HepG2 (cell line): ENCODE measurements around the gene PRR12. TPM values are rescaled to one million over a fixed set of nuclear protein-coding genes. Genes with fewer than 3 reads are reported as not detected.

ENCODE experiments used
- CBX2 ChIP-seq, 2 experiments: fragments of 200-600 bp in 1 of 2; sonication (generic); formaldehyde crosslinking in 1 of 2; IDR thresholded peaks; 2 replicates each; pipeline versions ENCODE4 v1.7.0 to v1.8.1; 2018 to 2022; ENCODE audit warnings: low read depth in 2 of 2, low read length in 1 of 2, mild to moderate bottlenecking in 1 of 2, missing genetic modification reagents in 1 of 2
- HDAC1 ChIP-seq: sonication (generic); formaldehyde crosslinking; IDR thresholded peaks from 2 replicates; pipeline ENCODE4 v1.5.1; 2020; ENCODE audit warnings: mild to moderate bottlenecking, missing genetic modification reagents
- KAT2B ChIP-seq: fragments of 150-350 bp; IDR thresholded peaks from 2 replicates; pipeline ENCODE4 v1.6.1; 2014; ENCODE audit warnings: low read depth, low read length, borderline replicate concordance
- PCBP1 ChIP-seq: fragments of 200-400 bp; formaldehyde crosslinking; IDR thresholded peaks from 2 replicates; pipeline ENCODE4 v1.6.1; 2017; ENCODE audit warnings: mild to moderate bottlenecking, low read depth, low read length, borderline replicate concordance
- ZNF205 ChIP-seq: IDR thresholded peaks from 2 replicates; pipeline ENCODE4 v1.6.1; 2018; ENCODE audit warnings: missing biosample characterization, missing genetic modification reagents
- ZNF232 ChIP-seq: sonication (generic); formaldehyde crosslinking; IDR thresholded peaks from 2 replicates; pipeline ENCODE4 v1.4.0; 2020; ENCODE audit warnings: missing genetic modification reagents, borderline replicate concordance
- ZNF816 ChIP-seq: sonication (generic); formaldehyde crosslinking; IDR thresholded peaks from 2 replicates; pipeline ENCODE4 v1.8.0; 2022; ENCODE audit warnings: missing genetic modification reagents, mild to moderate bottlenecking, borderline replicate concordance
- polyA plus RNA-seq, 8 experiments: library from polyadenylated mRNA; depleted of rRNA in 3 of 8; stranded (reverse) in 7 of 8; unstranded in 1 of 8; fragments of >200 nt; fragmentation: Illumina TruSeq in 4 of 8; extraction: Trizol in 4 of 8; gene quantifications; 2 replicates each; pipeline versions ENCODE4 v1.2.1 to v1.2.3, GENCODE V29; 2011 to 2016; ENCODE audit warnings: low read depth in 4 of 8, missing spikeins in 1 of 8, mixed read lengths in 1 of 8; ENCODE audit not compliant: insufficient read depth in 1 of 8
- total RNA-seq, 5 experiments: library from RNA; depleted of rRNA; stranded (reverse); fragments of >200 nt; fragmentation: Illumina TruSeq; extraction: Trizol; gene quantifications; 2 replicates each; pipeline ENCODE4 v1.2.3, GENCODE V29; 2016; ENCODE audit warnings: low read depth in 1 of 5
- TF ChIP-seq, protein P1 (sequence below): sonication (generic); formaldehyde crosslinking; IDR thresholded peaks from 2 replicates; pipeline ENCODE4 v1.5.0; 2020; ENCODE audit warnings: mild to moderate bottlenecking, missing genetic modification reagents
- TF ChIP-seq, protein P2 (sequence below): sonication (generic); formaldehyde crosslinking; IDR thresholded peaks from 2 replicates; pipeline ENCODE4 v1.4.0; 2020; ENCODE audit warnings: mild to moderate bottlenecking, missing genetic modification reagents
- TF ChIP-seq, protein P3 (sequence below): IDR thresholded peaks from 2 replicates; pipeline ENCODE4 v1.6.1; 2012; ENCODE audit warnings: inconsistent platforms
- TF ChIP-seq, protein P4 (sequence below): sonication (generic); formaldehyde crosslinking; IDR thresholded peaks from 2 replicates; pipeline ENCODE4 v1.4.0; 2020; ENCODE audit warnings: missing genetic modification reagents
- TF ChIP-seq, protein P5 (sequence below): IDR thresholded peaks from 2 replicates; pipeline ENCODE4 v1.6.1; 2016; ENCODE audit warnings: mild to moderate bottlenecking

PRR12 gene
- total and polyA plus RNA-seq, 2 of the 13 experiments (the other 11 are each of a cell fraction or from before 2014, with no cell fraction given), result 0.62 to 1.5 TPM

DNA sequence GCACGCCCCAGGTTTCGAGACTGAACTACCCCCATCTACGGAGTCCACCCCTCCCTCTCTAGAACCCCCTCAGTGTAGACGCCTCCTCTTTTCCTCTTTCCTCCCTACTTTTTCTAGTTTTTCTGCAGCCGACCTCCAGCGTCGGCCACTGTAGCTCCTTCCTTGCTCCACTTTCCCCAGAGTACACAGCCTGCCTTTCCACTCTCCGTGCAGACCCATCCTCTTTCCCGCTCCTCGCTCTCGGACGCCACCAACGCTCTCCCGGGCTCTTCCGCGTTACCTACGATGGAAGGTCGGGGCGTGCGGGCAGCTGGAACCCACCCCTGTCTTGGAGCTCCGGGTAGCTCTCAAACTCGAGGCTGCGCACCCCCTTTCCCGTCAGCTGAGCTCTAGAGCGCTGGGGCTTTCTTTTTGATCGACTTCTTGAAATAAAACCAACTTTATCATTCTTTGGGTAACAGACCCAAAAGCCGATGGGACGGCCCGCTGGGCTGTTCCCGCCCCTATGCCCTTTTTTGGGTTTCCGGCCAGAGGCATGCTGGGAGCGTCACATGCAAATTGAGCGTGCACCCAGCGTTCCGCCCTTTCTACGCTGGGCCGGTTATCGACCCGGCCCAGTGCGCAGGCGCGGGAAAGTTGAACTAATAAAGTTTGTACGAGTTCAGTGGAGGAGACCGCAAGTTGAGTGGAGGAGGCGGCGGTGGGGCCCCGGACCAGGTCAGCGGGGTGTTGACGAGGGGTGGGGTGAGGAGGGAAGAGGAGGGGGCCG is 74.6 kb downstream of the PRR12 start, which contains the start of the genes BCL2L12 and IRF3 (continued):
- TF ChIP-seq, protein P1, sequence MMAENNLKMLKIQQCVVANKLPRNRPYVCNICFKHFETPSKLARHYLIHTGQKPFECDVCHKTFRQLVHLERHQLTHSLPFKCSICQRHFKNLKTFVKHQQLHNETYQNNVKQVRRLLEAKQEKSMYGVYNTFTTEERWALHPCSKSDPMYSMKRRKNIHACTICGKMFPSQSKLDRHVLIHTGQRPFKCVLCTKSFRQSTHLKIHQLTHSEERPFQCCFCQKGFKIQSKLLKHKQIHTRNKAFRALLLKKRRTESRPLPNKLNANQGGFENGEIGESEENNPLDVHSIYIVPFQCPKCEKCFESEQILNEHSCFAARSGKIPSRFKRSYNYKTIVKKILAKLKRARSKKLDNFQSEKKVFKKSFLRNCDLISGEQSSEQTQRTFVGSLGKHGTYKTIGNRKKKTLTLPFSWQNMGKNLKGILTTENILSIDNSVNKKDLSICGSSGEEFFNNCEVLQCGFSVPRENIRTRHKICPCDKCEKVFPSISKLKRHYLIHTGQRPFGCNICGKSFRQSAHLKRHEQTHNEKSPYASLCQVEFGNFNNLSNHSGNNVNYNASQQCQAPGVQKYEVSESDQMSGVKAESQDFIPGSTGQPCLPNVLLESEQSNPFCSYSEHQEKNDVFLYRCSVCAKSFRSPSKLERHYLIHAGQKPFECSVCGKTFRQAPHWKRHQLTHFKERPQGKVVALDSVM (CRISPR knock-in tag), result no peak
- TF ChIP-seq PCBP1 (peak; percentile 59; the same call in 1 of the 2 replicates), ZNF205 (CRISPR knock-in tag) (no peak), ZNF232 (peak; percentile 25; the same call in 1 of the 2 replicates), HDAC1 (CRISPR knock-in tag) (peak; percentile 63), KAT2B (peak; percentile 78), CBX2 (IDR thresholded peaks at IDR 0.05; ENCODE audit: low read depth, low read length) (no peak), CBX2 (CRISPR knock-in tag; IDR thresholded peaks at IDR 0.05; ENCODE audit: low read depth) (no peak), ZNF816 (no peak)
- TF ChIP-seq, protein P2, sequence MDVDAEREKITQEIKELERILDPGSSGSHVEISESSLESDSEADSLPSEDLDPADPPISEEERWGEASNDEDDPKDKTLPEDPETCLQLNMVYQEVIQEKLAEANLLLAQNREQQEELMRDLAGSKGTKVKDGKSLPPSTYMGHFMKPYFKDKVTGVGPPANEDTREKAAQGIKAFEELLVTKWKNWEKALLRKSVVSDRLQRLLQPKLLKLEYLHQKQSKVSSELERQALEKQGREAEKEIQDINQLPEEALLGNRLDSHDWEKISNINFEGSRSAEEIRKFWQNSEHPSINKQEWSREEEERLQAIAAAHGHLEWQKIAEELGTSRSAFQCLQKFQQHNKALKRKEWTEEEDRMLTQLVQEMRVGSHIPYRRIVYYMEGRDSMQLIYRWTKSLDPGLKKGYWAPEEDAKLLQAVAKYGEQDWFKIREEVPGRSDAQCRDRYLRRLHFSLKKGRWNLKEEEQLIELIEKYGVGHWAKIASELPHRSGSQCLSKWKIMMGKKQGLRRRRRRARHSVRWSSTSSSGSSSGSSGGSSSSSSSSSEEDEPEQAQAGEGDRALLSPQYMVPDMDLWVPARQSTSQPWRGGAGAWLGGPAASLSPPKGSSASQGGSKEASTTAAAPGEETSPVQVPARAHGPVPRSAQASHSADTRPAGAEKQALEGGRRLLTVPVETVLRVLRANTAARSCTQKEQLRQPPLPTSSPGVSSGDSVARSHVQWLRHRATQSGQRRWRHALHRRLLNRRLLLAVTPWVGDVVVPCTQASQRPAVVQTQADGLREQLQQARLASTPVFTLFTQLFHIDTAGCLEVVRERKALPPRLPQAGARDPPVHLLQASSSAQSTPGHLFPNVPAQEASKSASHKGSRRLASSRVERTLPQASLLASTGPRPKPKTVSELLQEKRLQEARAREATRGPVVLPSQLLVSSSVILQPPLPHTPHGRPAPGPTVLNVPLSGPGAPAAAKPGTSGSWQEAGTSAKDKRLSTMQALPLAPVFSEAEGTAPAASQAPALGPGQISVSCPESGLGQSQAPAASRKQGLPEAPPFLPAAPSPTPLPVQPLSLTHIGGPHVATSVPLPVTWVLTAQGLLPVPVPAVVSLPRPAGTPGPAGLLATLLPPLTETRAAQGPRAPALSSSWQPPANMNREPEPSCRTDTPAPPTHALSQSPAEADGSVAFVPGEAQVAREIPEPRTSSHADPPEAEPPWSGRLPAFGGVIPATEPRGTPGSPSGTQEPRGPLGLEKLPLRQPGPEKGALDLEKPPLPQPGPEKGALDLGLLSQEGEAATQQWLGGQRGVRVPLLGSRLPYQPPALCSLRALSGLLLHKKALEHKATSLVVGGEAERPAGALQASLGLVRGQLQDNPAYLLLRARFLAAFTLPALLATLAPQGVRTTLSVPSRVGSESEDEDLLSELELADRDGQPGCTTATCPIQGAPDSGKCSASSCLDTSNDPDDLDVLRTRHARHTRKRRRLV (CRISPR knock-in tag), result peak; percentile 99
- TF ChIP-seq, protein P3, sequence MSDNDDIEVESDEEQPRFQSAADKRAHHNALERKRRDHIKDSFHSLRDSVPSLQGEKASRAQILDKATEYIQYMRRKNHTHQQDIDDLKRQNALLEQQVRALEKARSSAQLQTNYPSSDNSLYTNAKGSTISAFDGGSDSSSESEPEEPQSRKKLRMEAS, result peak; percentile 43; the same call in 1 of the 2 replicates
- TF ChIP-seq, protein P4, sequence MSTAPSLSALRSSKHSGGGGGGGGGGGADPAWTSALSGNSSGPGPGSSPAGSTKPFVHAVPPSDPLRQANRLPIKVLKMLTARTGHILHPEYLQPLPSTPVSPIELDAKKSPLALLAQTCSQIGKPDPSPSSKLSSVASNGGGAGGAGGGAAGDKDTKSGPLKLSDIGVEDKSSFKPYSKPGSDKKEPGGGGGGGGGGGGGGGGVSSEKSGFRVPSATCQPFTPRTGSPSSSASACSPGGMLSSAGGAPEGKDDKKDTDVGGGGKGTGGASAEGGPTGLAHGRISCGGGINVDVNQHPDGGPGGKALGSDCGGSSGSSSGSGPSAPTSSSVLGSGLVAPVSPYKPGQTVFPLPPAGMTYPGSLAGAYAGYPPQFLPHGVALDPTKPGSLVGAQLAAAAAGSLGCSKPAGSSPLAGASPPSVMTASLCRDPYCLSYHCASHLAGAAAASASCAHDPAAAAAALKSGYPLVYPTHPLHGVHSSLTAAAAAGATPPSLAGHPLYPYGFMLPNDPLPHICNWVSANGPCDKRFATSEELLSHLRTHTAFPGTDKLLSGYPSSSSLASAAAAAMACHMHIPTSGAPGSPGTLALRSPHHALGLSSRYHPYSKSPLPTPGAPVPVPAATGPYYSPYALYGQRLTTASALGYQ, result peak; percentile 43; the same call in 1 of the 2 replicates
- TF ChIP-seq, protein P5, sequence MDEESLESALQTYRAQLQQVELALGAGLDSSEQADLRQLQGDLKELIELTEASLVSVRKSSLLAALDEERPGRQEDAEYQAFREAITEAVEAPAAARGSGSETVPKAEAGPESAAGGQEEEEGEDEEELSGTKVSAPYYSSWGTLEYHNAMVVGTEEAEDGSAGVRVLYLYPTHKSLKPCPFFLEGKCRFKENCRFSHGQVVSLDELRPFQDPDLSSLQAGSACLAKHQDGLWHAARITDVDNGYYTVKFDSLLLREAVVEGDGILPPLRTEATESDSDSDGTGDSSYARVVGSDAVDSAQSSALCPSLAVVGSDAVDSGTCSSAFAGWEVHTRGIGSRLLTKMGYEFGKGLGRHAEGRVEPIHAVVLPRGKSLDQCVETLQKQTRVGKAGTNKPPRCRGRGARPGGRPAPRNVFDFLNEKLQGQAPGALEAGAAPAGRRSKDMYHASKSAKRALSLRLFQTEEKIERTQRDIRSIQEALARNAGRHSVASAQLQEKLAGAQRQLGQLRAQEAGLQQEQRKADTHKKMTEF (CRISPR knock-in tag), result peak; percentile 38; the same call in 1 of the 2 replicates
